ENCODE data around the gene PTPRF.

The PTPRF gene

GRCh38 chr1:43554444-43554992, 23.8 kb downstream of the PTPRF start:
- peak; percentile 21 for DNase-seq

DNA sequence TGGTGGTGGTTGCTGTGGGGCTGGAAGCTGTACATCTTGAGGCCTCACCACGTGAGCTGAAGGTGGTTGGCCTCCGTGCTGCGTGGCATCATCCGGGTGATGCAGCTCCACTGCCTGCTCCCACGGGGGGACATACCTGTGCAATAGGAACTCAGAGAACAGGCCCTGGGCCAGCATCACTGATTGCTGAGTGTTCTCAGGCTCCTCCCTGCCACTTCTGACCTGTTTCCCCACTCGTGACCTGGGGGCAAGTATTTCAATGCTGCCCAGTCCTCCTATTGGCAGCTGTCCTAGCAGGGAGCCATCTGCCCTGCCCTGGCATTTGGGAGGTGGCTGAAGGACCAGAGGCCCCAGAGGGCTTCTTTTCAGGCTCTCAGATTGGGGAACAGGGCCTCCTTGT, 26.1 kb downstream of the PTPRF start:
- DNase-seq: no peak

GRCh38 chr1:43557744-43558245, 27.1 kb downstream of the PTPRF start:
- DNase-seq: no peak

GRCh38 chr1:43558346-43558841, 27.7 kb downstream of the PTPRF start:
- no peak for DNase-seq

DNA sequence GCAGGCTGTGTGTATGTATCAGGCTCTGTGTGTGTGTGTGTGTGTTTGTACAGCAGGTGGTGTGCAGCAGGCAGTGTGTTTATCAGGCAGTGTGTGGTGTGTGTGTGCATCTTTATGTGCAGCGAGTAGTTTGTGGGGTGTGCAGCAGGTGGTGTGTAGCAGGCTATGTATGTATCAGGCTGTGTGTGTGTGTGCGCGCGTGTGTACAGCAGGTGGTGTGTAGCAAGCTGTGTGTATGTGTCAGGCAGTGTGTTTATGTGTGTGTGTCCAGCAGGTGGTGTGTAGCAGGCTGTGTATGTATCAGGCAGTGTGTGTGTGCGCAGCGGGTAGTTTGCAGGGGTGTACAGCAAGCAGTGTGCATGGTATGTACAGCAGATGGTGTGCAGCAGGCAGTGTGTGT, 29.0 kb downstream of the PTPRF start:
- no peak for DNase-seq

DNA sequence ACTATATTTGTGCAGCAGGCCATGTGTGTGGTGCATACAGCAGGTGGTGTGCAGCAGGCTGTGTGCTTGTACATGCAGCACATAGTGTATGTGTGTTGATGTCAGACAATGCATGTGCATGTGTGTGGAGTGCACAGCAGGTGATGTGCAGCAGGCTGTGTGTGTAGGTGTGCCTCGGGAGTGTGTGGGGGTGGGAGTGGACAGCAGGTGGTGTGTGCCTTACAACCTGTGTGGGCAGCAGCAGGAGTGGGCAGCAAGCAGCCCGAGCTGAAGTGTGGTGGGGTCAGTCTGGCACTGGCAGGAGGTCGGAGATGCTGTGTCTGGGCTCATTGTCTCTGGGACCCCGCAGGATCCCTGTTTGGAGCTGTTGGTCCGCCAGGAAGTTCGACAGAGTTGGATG, 29.6 kb downstream of the PTPRF start:
- no peak for DNase-seq

GRCh38 chr1:43563876-43564539, 33.3 kb downstream of the PTPRF start:
- DNase-seq: no peak

DNA sequence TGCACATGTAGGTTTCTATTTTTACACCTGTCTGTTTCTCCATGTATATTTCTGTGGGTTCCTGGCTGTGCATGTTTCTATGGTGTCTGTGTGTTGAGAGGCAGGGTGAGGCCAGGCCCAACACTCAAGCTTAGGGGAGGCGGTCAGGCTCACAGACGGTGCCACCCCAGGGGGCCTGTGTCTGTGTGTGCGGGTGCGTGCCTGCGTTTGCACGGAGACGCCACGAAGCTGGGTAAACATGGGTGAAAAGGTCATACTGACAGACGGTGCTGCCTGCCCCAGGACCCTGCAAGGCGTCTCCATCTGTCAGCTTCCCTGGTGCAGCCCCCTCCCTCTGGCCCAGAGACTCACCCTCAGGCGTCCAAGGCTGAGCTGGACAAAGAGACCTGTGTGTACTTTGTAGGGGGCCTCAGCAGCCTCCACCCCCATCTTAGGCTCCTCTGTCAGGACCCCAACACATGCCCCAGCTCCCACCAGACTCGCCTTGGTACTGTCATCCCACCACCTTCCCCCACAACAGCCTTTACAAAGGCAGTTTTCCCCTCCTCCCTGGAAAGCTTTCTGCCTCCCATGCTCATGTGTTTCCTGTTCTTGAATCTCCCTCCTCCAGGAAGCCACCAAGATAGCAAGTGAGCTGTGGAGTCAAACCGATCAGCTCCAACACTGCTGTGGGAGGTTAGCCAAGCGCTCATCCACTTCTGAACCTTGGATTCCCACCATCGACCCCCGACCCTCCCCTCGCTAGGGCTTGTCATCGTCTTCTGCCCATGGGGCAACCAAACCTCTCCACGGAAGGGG, 34.1 kb downstream of the PTPRF start:
- DNase-seq: no peak

- peak; percentile 35 for DNase-seq
Observed at GRCh38 chr1:43565600-43566360, 35.1 kb downstream of the PTPRF start.

DNA sequence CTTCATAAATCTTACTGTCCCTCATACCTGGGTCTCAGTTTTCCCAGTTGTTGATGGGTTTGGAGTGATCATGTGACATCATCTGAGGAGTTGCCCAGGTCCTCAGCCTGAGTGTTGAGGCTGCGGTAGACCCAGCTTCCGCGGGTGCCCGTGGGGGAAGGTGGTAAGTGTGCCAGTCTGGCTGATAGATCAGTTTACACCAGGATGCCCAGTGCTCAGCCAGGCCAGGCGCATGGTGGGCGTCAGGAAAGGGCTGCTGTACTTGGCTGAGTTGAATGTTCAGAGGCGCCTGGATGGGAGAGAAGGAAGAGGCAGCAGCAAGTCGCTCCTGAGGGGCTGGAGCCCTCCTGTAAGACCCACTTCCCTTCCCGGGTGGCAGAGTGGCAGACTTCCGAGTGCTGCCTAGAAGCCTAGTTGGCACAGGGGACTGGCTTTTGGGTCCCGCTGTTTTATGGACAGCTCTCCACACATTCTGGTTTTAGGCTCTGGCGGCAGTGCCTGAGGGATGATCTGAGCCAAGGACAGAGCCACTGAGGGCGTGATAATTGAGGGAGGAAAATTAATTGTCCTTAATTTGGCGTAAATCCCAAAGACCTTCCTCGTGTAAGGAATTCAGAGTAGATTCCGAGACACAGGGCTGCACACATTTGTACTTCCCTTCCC, 35.8 kb downstream of the PTPRF start:
- DNase-seq: no peak

- no peak for DNase-seq
Observed at GRCh38 chr1:43569175-43569574, 38.5 kb downstream of the PTPRF start.

GRCh38 chr1:43570277-43570676, 39.6 kb downstream of the PTPRF start:
- DNase-seq: no peak

DNA sequence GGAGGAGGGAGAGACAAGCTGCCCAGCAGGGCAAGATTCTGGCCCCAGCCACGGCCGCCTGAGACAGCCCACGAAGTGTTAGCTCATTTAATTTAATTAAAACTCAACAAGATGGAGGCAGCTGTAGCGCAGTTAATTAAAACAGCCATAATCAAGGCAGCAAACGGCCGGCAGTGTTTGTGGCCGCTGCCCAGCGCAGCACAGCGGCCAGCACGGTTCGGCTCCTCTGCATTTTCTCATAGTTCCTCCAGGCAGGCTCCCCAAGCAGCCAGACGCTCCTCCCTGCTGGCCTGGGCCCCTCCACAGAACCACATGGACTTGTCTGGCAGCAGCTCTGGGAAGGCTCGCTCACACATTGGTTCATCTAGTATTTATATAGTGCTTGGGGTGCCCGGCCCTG, 40.0 kb downstream of the PTPRF start:
- DNase-seq: no peak

GRCh38 chr1:43572084-43572483, 41.4 kb downstream of the PTPRF start:
- DNase-seq: no peak

DNA sequence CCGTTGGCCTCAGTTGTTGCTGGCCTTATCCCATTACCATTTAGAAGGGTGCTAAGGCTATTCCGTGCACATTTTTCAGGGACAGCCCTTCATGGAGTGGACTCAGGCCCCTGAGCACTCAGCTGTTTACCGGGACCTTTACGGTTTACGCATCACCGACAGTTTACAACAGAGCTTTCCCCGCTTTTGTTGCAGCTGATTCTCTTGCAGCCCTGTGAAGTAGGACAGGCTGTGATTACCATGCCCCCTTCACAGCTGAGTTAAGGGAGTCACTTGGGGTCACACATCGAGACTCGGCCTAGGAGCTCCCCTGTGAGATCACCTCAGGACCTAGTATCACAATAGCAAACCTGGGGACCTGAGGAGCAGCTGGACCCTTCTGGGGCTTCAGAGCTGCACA, 41.9 kb downstream of the PTPRF start:
- no peak for DNase-seq

- DNase-seq: no peak
Observed at GRCh38 chr1:43573066-43573800, 42.5 kb downstream of the PTPRF start.

GRCh38 chr1:43576521-43576920, 45.8 kb downstream of the PTPRF start:
- no peak for DNase-seq

DNA sequence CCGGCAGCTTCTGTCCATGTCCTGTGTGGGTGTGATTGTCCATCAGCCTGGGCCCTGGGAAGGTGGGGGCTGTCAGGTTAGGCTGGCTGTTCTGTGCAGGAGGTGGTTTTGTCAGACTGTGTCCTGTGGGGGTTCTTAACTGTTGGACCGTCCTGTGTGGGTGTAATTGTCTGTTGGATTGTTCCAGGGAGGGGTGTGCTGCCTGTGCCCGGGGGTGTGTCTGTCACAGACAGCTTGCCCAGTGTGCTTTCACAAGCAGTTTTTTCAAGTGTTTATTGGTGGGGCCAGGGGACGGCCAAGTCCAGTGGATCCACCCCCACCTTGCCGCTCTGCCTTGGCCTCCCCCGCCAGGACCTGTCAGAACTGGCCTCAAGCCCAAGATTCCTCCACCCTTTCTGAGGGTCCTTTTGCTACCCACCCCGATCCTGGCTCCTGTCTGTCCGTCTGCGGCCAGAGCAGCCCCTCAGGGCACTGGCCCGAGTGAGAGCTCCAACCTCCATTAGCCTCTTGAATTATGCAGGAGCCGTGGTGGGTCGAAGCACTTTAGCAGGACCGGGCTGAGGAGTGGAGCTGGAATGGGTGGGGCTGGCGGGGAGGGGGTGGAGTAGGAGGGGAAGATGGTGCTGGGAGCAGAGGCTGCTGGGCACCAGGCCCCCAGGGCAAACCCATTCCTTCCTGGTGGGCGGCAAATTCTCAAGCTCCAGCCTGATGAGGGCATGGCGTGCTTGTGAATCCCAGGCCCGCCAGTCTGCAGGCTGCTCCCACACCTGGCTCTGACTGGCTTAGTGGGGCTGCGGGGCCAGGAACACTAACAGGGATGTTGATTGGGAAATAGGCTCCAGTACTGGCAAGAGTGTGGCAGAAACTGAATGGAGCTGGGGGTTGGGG, 47.2 kb downstream of the PTPRF start:
- DNase-seq: no peak

DNA sequence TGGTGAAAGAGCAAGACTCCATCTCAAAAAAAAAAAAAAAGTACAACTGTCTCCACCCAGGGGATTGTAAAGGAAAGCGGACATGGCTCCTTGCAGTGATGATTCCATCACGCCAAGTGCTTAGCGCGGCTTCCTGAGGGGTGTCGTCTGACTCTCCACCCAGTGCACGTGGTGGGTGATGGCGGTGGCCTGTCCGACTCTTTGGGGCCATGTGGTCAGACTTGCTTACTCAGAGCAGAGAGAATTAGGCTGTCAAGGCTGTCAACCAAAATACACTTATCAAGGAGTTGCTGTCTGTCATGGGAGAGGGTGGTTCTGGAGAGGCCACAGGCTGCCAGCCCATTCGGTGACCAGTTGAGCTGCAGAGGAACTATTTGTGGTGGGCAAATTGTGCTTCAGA, 49.4 kb downstream of the PTPRF start:
- no peak for DNase-seq

GRCh38 chr1:43582162-43582566, 51.5 kb downstream of the PTPRF start:
- peak; percentile 82 for DNase-seq

DNA sequence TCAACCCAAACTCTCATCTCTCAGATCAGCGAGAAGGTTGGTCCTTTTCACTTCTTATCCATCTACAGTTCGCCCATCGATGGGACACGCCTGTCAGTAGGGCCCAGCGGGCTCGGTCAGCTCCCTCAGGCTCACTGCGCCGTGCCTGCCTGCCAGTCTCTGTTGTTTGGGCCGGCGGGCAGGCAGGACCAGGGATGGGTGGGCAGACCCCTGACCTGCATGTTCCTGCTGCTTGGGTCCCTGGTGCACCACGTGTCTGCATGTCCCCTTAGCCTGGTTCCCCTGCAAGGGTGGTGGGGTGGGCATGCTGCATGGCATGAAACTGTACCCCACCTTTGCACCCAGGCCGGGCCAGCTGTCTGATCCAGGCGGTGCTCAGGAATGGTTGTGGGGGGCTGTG, 52.4 kb downstream of the PTPRF start:
- no peak for DNase-seq
